Fibroblast of pulmonary artery (primary cell): ENCODE results near the gene FOXJ3.

Experiments
- DNase-seq: peaks from one replicate; pipeline ENCODE4 v3.0.0-alpha.2; 2010; ENCODE audit warnings: low read depth
- H3K4me3 ChIP-seq: replicated peaks from 2 replicates; pipeline ENCODE4 v1.5.1; 2011; ENCODE audit warnings: low read depth, mild to moderate bottlenecking, control low read depth, low read length, moderate library complexity
- TF ChIP-seq, protein P1 (sequence below): IDR thresholded peaks from 2 replicates; pipeline ENCODE4 v1.5.1; 2011; ENCODE audit warnings: mild to moderate bottlenecking, control low read depth, low read length, inconsistent platforms; ENCODE audit errors: missing control alignments

Gene FOXJ3

DNA sequence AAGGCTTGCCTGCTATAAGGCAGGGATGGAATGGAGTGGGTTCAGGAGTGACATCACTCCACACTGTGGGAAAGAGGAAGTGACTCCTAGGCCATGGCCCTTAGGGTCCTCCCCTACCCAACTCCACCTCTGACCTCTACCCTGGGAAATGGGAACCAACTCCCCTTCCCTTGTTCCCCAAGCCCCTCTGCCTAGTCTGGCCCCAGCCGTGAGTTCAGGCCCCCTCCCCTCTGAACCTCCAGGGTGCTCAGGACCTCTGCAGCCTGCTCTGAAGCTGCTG lies 166.7 kb downstream of the FOXJ3 start:
- H3K4me3 ChIP-seq = no peak overlapping the region
- no peak for DNase-seq
- TF ChIP-seq, protein P1, sequence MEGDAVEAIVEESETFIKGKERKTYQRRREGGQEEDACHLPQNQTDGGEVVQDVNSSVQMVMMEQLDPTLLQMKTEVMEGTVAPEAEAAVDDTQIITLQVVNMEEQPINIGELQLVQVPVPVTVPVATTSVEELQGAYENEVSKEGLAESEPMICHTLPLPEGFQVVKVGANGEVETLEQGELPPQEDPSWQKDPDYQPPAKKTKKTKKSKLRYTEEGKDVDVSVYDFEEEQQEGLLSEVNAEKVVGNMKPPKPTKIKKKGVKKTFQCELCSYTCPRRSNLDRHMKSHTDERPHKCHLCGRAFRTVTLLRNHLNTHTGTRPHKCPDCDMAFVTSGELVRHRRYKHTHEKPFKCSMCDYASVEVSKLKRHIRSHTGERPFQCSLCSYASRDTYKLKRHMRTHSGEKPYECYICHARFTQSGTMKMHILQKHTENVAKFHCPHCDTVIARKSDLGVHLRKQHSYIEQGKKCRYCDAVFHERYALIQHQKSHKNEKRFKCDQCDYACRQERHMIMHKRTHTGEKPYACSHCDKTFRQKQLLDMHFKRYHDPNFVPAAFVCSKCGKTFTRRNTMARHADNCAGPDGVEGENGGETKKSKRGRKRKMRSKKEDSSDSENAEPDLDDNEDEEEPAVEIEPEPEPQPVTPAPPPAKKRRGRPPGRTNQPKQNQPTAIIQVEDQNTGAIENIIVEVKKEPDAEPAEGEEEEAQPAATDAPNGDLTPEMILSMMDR = no peak

DNA sequence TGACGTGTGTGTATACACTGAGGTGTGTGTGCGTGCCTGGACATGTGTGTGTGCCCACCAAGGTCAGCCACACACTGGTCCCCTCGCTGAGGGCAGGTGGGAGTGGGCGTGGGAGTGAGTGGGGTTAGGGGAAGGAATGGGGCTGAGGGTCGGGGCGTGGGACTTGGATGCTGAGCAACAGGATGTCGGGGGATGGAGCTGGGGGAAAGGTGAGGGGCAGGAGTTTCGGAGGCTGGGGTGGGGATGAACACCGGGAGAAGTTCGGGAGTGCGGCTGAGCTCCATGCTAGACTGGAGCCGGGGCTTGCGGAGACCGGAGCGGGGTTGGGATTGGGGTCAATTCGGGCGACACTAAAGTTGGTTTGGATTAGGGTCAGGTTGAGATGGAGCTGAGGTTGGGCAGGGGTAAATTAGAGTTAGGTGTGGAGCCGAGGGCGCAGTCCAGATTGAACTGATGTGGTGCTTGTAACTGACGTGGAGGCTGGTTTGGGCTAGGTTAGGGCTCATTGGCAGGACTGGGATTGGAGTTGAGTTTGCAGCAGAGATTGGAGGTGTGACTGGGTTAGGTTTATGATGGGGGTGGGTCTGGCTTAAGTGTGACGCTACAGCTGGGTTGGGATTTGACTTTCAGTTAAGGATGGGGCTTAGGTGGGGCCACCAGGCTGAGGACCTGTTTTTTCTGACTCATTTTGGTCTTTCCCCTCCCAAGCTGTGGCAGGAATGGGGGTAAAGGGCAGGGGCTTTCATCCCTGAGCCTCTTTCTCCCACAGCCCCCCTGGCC lies 167.2 kb downstream of the FOXJ3 start:
- H3K4me3 ChIP-seq = no peak overlapping the region
- TF ChIP-seq, protein P1 = no peak
- no peak for DNase-seq

DNA sequence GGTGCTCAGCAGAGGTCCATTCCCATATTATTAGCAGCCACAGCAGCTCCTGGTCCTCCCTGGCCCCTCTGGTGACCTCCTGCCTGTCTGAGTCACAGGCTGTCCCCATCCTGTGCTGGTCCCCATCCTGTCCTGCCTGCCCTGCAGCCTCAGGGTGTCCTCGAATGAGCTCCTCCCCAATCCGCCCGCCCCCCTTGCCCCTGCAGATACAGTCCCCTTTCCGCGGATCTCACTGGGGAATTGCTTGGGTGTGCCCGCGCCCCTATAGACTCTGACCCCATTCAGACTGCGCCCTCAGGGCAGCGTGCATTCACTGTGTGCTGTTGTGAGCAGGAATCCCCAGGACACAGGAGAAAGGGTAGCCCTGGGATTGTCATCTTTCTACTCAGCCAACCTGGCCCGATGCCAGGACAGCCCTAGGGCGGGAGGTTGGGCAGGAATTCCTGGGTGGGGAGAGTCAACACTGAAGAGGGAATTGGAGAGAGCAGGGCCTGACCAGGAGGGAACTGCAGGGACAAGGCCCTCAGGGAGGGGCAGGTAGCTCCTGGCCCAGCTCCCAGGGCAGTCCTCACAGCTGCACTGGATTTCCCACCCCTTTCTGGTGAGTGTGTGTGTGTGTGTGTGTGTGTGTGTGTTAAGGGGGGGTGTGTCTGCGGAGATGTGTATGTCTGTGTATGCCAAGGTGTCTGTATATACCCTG lies 169.4 kb downstream of the FOXJ3 start:
- peak; percentile 43 for DNase-seq

DNA sequence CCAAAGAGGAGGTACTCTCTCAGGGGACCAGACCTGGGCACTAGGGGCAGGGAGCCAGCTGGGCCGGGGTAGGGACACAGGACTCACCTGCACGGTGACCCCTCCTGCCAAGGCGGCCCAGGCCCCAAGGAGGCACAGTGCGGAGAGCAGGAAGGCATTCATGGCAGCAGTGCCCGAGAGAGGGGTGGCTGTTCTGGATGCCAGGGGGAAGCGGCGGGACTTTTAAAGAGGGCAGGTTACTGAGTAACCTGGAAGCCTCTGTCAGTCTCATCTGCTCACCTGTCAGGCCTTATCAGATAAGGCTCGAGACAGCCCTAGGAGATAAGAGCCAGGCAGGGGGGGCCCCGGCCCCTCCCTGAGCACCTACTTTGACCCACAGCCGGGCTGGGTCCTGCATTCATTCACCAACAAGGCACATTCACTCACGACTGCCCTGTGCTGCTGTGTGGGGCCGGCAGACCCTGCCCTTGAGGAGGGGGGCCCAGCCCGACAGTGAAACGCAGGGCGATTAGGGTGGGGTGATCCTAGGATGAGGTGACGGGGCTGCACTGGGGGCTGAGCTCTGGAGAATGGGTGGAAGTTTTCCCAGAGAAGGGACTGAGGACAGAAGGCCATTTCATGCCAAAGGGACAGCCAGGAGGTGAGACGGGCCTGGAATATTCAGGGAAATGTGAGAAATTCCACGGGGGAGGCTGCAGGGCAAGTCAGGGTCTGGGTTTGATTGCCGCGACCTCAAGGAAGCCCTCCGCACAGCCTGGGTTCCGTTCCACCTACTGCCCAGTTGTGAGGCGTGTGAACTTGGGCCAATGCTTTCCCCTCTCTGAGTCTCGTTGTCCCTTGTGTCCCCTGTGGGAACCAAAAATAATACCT lies 170.2 kb downstream of the FOXJ3 start, which contains the start of gene GUCA2A:
Gene GUCA2A, minus strand, starts transcription at position 195 of the 870 bp plus-strand sequence. Its CDS starts 33 bp downstream, at position 162.
- TF ChIP-seq, protein P1 = no peak
- no peak within 1 kb of the TSS for H3K4me3 ChIP-seq
- DNase-seq = no peak

More for the DNA sequence above, 169.4 kb downstream of the FOXJ3 start:
- TF ChIP-seq, protein P1 = no peak
- H3K4me3 ChIP-seq = no peak overlapping the region

DNA sequence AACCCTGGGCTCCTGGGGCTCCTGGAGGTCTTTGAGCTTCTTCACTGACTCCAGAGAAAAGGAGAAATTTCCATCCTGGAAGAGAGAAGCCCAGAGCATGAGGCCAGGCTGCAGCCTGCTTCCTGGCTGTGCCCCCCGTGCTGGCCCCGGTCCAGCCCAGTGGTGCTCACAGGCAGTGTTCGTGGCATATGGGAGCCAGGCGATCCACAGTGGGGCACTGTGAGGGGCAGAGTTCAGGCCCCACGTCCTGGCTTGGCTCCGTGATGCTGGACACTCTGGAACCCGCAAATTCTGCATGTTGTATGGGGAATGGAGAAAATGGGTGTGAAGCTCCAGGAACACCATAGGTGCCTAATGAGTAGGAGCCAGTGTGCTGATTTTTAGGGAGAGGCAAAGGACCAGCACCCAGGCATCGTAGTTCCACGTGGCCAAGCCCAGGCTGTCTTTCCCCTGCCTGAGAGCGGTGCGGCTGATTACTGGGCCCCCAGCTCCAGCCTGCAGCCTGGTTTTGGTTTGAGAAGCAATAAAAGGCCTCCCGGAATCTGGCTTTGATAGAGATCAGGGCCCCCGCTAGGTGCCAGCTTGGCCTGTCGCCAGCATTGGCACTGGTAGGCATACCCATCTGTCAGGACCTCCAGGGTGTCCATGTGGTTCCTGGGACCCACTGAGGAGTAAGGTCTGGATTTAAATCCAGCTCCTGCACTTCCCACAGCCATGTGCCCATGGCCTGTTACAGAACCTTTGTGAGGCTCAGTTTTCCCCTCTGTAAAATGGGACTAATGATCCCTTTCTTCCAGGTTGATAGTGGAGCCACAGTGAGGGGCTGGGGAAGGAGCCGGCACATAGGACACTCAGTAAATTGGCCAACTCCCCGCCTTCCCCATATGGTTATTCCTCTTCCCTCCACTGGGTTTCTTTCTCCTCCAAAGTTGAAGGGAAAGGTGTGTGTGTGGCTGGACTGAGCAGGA lies 171.2 kb downstream of the FOXJ3 start:
- TF ChIP-seq, protein P1 = no peak
- no peak overlapping the region for H3K4me3 ChIP-seq
- DNase-seq = no peak

DNA sequence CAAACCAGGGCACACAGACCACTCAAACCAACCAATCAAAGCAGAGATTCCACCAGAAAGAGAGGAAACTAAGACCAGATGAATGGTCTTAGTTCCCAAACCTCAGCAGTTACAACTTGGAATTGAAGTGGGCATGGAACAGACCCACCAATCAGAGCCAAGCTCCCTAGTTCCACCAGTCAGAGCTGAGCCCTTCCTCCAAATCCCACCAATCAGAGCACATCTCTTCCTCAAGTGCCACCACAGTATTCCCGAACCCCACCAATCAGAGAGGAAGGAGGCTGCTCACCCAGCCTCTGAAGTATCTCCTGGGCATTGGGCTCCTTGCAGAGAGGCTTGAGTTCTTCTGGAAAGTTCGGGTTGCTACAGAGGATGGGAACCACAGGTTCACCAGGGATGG lies 171.9 kb downstream of the FOXJ3 start:
- TF ChIP-seq, protein P1 = no peak
- no peak overlapping the region for H3K4me3 ChIP-seq
- no peak for DNase-seq
